ENCODE data around the gene CLTCL1.
"Not testable (repeated sequence)": the region's sequence is repeated elsewhere in the genome, so short reads cannot be mapped to it uniquely, and the experiment has no call there.

DNA sequence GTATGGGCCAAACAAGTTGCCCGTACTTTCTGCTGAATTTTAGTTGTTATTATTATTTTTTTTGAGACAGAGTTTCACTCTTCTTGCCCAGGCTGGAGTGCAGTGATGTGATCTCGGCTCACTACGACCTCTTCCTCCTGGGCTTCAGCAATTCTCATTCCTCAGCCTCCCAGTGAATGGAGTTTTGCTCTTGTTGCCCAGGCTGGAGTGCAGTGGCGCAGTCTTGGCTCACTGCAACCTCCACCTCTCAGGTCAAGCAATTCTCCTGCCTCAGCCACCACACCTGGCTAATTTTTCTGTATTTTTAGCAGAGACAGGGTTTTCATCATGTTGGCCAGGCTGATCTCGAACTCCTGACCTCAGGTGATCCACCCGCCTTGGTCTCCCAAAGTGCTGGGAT, 15.0 kb upstream of the CLTCL1 start:
- TF ChIP-seq, protein P1, sequence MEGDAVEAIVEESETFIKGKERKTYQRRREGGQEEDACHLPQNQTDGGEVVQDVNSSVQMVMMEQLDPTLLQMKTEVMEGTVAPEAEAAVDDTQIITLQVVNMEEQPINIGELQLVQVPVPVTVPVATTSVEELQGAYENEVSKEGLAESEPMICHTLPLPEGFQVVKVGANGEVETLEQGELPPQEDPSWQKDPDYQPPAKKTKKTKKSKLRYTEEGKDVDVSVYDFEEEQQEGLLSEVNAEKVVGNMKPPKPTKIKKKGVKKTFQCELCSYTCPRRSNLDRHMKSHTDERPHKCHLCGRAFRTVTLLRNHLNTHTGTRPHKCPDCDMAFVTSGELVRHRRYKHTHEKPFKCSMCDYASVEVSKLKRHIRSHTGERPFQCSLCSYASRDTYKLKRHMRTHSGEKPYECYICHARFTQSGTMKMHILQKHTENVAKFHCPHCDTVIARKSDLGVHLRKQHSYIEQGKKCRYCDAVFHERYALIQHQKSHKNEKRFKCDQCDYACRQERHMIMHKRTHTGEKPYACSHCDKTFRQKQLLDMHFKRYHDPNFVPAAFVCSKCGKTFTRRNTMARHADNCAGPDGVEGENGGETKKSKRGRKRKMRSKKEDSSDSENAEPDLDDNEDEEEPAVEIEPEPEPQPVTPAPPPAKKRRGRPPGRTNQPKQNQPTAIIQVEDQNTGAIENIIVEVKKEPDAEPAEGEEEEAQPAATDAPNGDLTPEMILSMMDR (IDR thresholded peaks at IDR 0.05) = not testable (repeated sequence)
- not testable (repeated sequence) for TF ChIP-seq SIN3A (IDR thresholded peaks at IDR 0.05; ENCODE audit: borderline replicate concordance, insufficient read depth, low read depth, low read length)
